ENCODE measurements around the gene AZU1. TPM values are rescaled to one million over a fixed set of nuclear protein-coding genes. Genes with fewer than 3 reads are reported as not detected.

Gene AZU1
- total and polyA plus RNA-seq, 2 of the 8 experiments (the other 6 are each of a cell fraction or from before 2014, with no cell fraction given), result 0.80 to 1.3 TPM

GRCh38 chr19:867855-868457 lies 40.3 kb downstream of the AZU1 start:
- Histone ChIP-seq H3K56ac (replicated peaks; ENCODE audit: insufficient read length, low read depth, low read length) (no peak overlapping the region), H2AK5ac (ENCODE audit: low read depth, low read length) (no peak overlapping the region), H3K14ac (ENCODE audit: insufficient read length) (no peak overlapping the region), H4K20me1 (replicated peaks in 1 of 2; ENCODE audit: control insufficient read depth in 1 of 2, insufficient read depth in 2 of 2, low read length in 2 of 2) (peaks cover 4 to 8% of the 10 kb centered on the region in 2 experiments), H4K8ac (ENCODE audit: extremely low read depth, insufficient read depth, low read length) (peak overlapping the region; percentile 71; the same call in 1 of the 2 replicates), H3K23me2 (ENCODE audit: low read depth, low read length) (no peaks in the 10 kb centered on the region), H3K4me2 (ENCODE audit: insufficient read depth in 1 of 2, low read depth in 2 of 2, low read length in 2 of 2) (peak overlapping the region in 1 of 2 experiments; percentile 35; a peak in 2 of 4 replicates), H3K4me1 (replicated peaks in 1 of 4; ENCODE audit: control insufficient read depth in 3 of 4, insufficient read depth in 4 of 4, low read length in 3 of 4) (peaks cover 3 to 18% (median 7%) of the 10 kb centered on the region in 4 experiments), H3K36me3 (ENCODE audit: control insufficient read depth in 2 of 4, insufficient read depth in 4 of 4, low read length in 3 of 4) (peaks cover 0 to 12% (median 0%) of the 10 kb centered on the region in 4 experiments; a peak in 2 of 8 replicates), H3K9me3 (ENCODE audit: insufficient read depth in 2 of 2, low read depth in 1 of 2, low read length in 1 of 2) (peaks cover 0 to 3% of the 10 kb centered on the region in 2 experiments; a peak in 1 of 4 replicates), H3K79me1 (ENCODE audit: low read depth, low read length) (no peaks in the 10 kb centered on the region; the same call in 1 of the 2 replicates), H3K27me3 (replicated peaks in 1 of 4; ENCODE audit: control insufficient read depth in 3 of 4, extremely low read depth in 1 of 4, insufficient read depth in 3 of 4, low read length in 3 of 4) (peaks cover 0 to 4% (median 0%) of the 10 kb centered on the region in 4 experiments; a peak in 2 of 7 replicates), H3K4ac (replicated peaks; ENCODE audit: insufficient read length, low read depth, low read length) (peak overlapping the region; percentile 78), H3K79me2 (ENCODE audit: control insufficient read depth in 1 of 2, insufficient read depth in 2 of 2, low read length in 2 of 2) (no peaks in the 10 kb centered on the region), H4K91ac (replicated peaks; ENCODE audit: insufficient read length, low read length) (no peak overlapping the region), H2BK5ac (ENCODE audit: low read depth, low read length) (no peak overlapping the region), H2AFZ (ENCODE audit: low read length) (no peak overlapping the region), H2BK20ac (ENCODE audit: low read length) (no peak overlapping the region), H3K27ac (ENCODE audit: low read depth, low read length) (no peak overlapping the region), H3K9ac (replicated peaks in 1 of 4; ENCODE audit: extremely low read depth in 1 of 4, low read depth in 3 of 4, low read length in 3 of 4) (no peak overlapping the region; a peak in 1 of 7 replicates), H4K5ac (ENCODE audit: insufficient read length, low read depth, low read length) (no peak overlapping the region), H2BK12ac (ENCODE audit: low read depth, low read length) (peak overlapping the region; percentile 87; the same call in 1 of the 2 replicates), H3K23ac (ENCODE audit: insufficient read length) (no peak overlapping the region), H2BK120ac (replicated peaks; ENCODE audit: low read depth, low read length) (no peak overlapping the region), H3K18ac (ENCODE audit: extremely low read depth, low read length) (0 out of 2 replicates have a peak overlapping the region, but pooled peaks have one; percentile 71), H2BK15ac (ENCODE audit: low read length) (no peak overlapping the region), H3K4me3 (ENCODE audit: extremely low read depth in 1 of 4, insufficient read depth in 2 of 4, low read depth in 3 of 4, low read length in 4 of 4) (no peak overlapping the region)
- CTCF ChIA-PET (ENCODE audit: partially characterized antibody), result interaction anchor here (0.6 to 2.6 kb wide), 10 partner anchors 35 to 370 kb away, joined by 3 to 8 read pairs (median 4); no protein-coding TSS in a partner anchor
- POLR2A ChIA-PET (ENCODE audit: partially characterized antibody), result interaction anchor here (0.6 to 0.8 kb wide), 2 partner anchors 53 to 70 kb away, joined by 3 read pairs; no protein-coding TSS in a partner anchor
- WGBS, 2 experiments (ENCODE audit: extremely low coverage in 1 of 2, insufficient coverage in 1 of 2, insufficient read length in 1 of 2, insufficient replicate concordance in 2 of 2, low coverage in 1 of 2, low lambda C conversion rate in 2 of 2, missing lambda C conversion rate in 1 of 2), result 94% methylated on average over 29 of the region's 39 CpGs; no CpG with 5 or more reads in 1 of the 2 experiments
- no peak for DNase-seq (ENCODE audit: low read depth in 1 of 2, low spot score in 2 of 2)
- no peak for FAIRE-seq
- TF ChIP-seq MAFK (IDR thresholded peaks at IDR 0.05; ENCODE audit: low read depth, low read length) (no peak), GABPA (IDR thresholded peaks at IDR 0.05; ENCODE audit: borderline replicate concordance, insufficient read depth, low read length) (no peak), KDM1A (IDR thresholded peaks at IDR 0.05; ENCODE audit: borderline replicate concordance, low read length) (no peak), TEAD4 (IDR thresholded peaks at IDR 0.05; ENCODE audit: low read depth, low read length) (no peak), KDM5A (IDR thresholded peaks at IDR 0.05; ENCODE audit: low read length) (no peak), BACH1 (IDR thresholded peaks at IDR 0.05; ENCODE audit: low read length) (no peak), EGR1 (IDR thresholded peaks at IDR 0.05; ENCODE audit: borderline replicate concordance, low read depth, low read length) (no peak), RAD21 (IDR thresholded peaks at IDR 0.05 in 1 of 2, conservative IDR thresholded peaks at IDR 0.05 in 1 of 2; ENCODE audit: low read depth in 2 of 2, low read length in 2 of 2) (no peak), RNF2 (IDR thresholded peaks at IDR 0.05; ENCODE audit: borderline replicate concordance, low read depth, low read length, missing control alignments, poor library complexity, severe bottlenecking) (no peak), BCL11A (IDR thresholded peaks at IDR 0.05; ENCODE audit: low read depth in 2 of 2, low read length in 2 of 2) (no peak), TCF12 (IDR thresholded peaks at IDR 0.05; ENCODE audit: low read depth, low read length) (no peak), SAP30 (IDR thresholded peaks at IDR 0.05; ENCODE audit: insufficient read depth, insufficient replicate concordance, low read length) (no peak)
